ENCODE data around the gene PRICKLE1.

The PRICKLE1 gene

GRCh38 chr12:42625611-42626010 is 36.1 kb upstream of the PRICKLE1 start:
- Histone ChIP-seq H3K4me1 (ENCODE audit: low read depth, poor library complexity, severe bottlenecking) (no peaks in the 10 kb centered on the region), H4K20me1 (ENCODE audit: insufficient read depth) (no peaks in the 10 kb centered on the region), H3K9ac (no peak overlapping the region), H3K4me2 (no peak overlapping the region), H3K79me2 (ENCODE audit: insufficient read depth, low read depth) (no peaks in the 10 kb centered on the region), H2AFZ (ENCODE audit: low read depth) (no peak overlapping the region), H3K27ac (no peak overlapping the region), H3K4me3 (IDR thresholded peaks at IDR 0.05; ENCODE audit: insufficient read depth, low read depth, low read length) (no peak overlapping the region), H3K27me3 (ENCODE audit: insufficient read depth, low read depth) (no peaks in the 10 kb centered on the region), H3K36me3 (ENCODE audit: insufficient read depth) (no peaks in the 10 kb centered on the region)
- no peak for TF ChIP-seq CTCF (conservative IDR thresholded peaks at IDR 0.05; ENCODE audit: low read depth, low read length)

- H3K36me3 ChIP-seq (ENCODE audit: insufficient read depth) = no peaks in the 10 kb centered on the region
- TF ChIP-seq CTCF (conservative IDR thresholded peaks at IDR 0.05; ENCODE audit: low read depth, low read length) = no peak
These were observed 28.1 kb upstream of the PRICKLE1 start for GRCh38 chr12:42617622-42618021.

GRCh38 chr12:42615006-42615405 is 25.5 kb upstream of the PRICKLE1 start:
- H3K4me3 ChIP-seq (IDR thresholded peaks at IDR 0.05; ENCODE audit: insufficient read depth, low read depth, low read length) = no peak overlapping the region
- H2AFZ ChIP-seq (ENCODE audit: low read depth) = no peak overlapping the region
- TF ChIP-seq CTCF (conservative IDR thresholded peaks at IDR 0.05; ENCODE audit: low read depth, low read length) = no peak

More at GRCh38 chr12:42617622-42618021, 28.1 kb upstream of the PRICKLE1 start:
- Histone ChIP-seq H3K4me2 (no peak overlapping the region), H2AFZ (ENCODE audit: low read depth) (no peak overlapping the region), H3K27ac (no peak overlapping the region), H3K9ac (no peak overlapping the region), H4K20me1 (ENCODE audit: insufficient read depth) (no peaks in the 10 kb centered on the region), H3K79me2 (ENCODE audit: insufficient read depth, low read depth) (no peaks in the 10 kb centered on the region), H3K4me1 (ENCODE audit: low read depth, poor library complexity, severe bottlenecking) (no peaks in the 10 kb centered on the region), H3K4me3 (IDR thresholded peaks at IDR 0.05; ENCODE audit: insufficient read depth, low read depth, low read length) (no peak overlapping the region), H3K27me3 (ENCODE audit: insufficient read depth, low read depth) (no peaks in the 10 kb centered on the region)

GRCh38 chr12:42612231-42612613 is 22.7 kb upstream of the PRICKLE1 start:
- H3K36me3 ChIP-seq (ENCODE audit: insufficient read depth) = no peaks in the 10 kb centered on the region
- no peak overlapping the region for H3K27ac ChIP-seq
- no peaks in the 10 kb centered on the region for H4K20me1 ChIP-seq (ENCODE audit: insufficient read depth)
- H3K4me1 ChIP-seq (ENCODE audit: low read depth, poor library complexity, severe bottlenecking) = no peaks in the 10 kb centered on the region
- no peak overlapping the region for H3K4me2 ChIP-seq
- H3K27me3 ChIP-seq (ENCODE audit: insufficient read depth, low read depth) = no peaks in the 10 kb centered on the region
- no peak overlapping the region for H3K9ac ChIP-seq
- no peak overlapping the region for H2AFZ ChIP-seq (ENCODE audit: low read depth)
- TF ChIP-seq CTCF (conservative IDR thresholded peaks at IDR 0.05; ENCODE audit: low read depth, low read length) = no peak
- no peaks in the 10 kb centered on the region for H3K79me2 ChIP-seq (ENCODE audit: insufficient read depth, low read depth)
- no peak overlapping the region for H3K4me3 ChIP-seq (IDR thresholded peaks at IDR 0.05; ENCODE audit: insufficient read depth, low read depth, low read length)

More at GRCh38 chr12:42615006-42615405, 25.5 kb upstream of the PRICKLE1 start:
- Histone ChIP-seq H3K79me2 (ENCODE audit: insufficient read depth, low read depth) (no peaks in the 10 kb centered on the region), H3K4me1 (ENCODE audit: low read depth, poor library complexity, severe bottlenecking) (no peaks in the 10 kb centered on the region), H3K36me3 (ENCODE audit: insufficient read depth) (no peaks in the 10 kb centered on the region), H3K27ac (no peak overlapping the region), H3K27me3 (ENCODE audit: insufficient read depth, low read depth) (no peaks in the 10 kb centered on the region), H3K9ac (no peak overlapping the region), H4K20me1 (ENCODE audit: insufficient read depth) (no peaks in the 10 kb centered on the region), H3K4me2 (no peak overlapping the region)
